Brain microvascular endothelial cell (primary cell): ENCODE measurements around the gene NSF.

Experiments used
- DNase-seq: peaks from one replicate; pipeline ENCODE4 v3.0.0-alpha.2; 2020
- H3K27ac ChIP-seq: fragments of 250-450 bp; sonication (Bioruptor Pico); 2 replicates; pipeline ENCODE4 v1.5.1; 2020; ENCODE audit warnings: mild to moderate bottlenecking, moderate library complexity
- H3K27me3 ChIP-seq: fragments of 250-450 bp; sonication (Bioruptor Pico); replicated peaks from 2 replicates; pipeline ENCODE4 v1.5.1; 2020; ENCODE audit warnings: mild to moderate bottlenecking
- H3K36me3 ChIP-seq: fragments of 250-450 bp; sonication (Bioruptor Pico); replicated peaks from 2 replicates; pipeline ENCODE4 v1.5.1; 2020; ENCODE audit warnings: mild to moderate bottlenecking
- H3K4me3 ChIP-seq: 2 replicates; pipeline ENCODE4 v1.5.1; 2011; ENCODE audit warnings: low read depth, mild to moderate bottlenecking, control low read depth, low read length, moderate library complexity
- in situ Hi-C: cut with HindIII; loops from 2 replicates; pipeline ENCODE4 v1.10.0; 2017; ENCODE audit warnings: low sequenced_read_pairs, low pct_ligation_motif_present
- TF ChIP-seq, protein P1 (sequence below): IDR thresholded peaks from 2 replicates; pipeline ENCODE4 v1.5.1; 2011; ENCODE audit warnings: low read depth, mild to moderate bottlenecking, moderate library complexity, low read length, control low read depth, inconsistent platforms; ENCODE audit errors: missing control alignments

Gene NSF

DNA sequence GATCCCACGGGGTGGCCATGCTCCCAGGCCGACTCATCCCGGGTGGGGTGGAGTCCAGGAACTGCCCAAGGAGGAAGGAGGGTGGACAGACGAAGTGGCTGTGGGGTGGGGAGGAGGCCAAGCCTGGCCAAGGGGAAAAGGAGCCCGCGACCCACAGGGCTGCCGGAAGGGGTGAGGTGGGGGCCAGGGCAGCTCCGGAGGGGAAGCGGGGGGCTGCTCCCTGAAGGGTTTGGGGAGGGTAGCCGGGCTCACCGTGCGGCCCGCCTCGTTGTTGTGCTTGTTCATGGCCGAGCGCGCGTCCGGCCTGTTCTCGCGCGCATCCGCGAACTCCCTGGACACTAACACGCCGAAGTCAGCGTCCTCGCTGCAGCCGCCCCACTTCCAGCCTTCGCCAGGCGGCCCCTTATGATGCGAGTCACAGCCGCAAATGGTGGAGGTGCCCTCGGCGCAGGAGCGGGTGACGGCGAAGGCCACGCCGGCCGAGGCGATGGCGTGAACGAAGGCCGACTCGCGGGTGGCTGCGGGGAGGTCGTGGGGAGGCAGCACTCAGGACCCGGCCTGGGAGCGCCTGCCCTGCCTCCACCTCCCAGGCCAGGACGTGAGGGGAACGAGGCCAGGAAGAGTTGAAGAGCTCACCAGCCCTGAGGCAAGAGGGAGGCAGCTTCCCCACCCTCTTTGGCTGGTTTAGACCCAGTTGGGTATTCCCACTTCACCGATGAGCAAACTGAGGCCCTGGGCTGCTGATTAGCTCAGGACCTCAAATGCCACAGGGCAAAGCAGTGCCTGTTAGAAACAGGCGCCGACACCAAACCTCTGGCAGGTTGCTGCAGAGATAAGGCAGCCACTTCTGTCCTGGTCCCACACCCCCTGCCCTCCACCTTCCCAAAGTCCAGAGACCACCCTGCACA is 179.3 kb downstream of the NSF start:
- no peaks in the 10 kb centered on the region for H3K27me3 ChIP-seq
- H3K4me3 ChIP-seq: peak overlapping the region; percentile 22
- TF ChIP-seq, protein P1, sequence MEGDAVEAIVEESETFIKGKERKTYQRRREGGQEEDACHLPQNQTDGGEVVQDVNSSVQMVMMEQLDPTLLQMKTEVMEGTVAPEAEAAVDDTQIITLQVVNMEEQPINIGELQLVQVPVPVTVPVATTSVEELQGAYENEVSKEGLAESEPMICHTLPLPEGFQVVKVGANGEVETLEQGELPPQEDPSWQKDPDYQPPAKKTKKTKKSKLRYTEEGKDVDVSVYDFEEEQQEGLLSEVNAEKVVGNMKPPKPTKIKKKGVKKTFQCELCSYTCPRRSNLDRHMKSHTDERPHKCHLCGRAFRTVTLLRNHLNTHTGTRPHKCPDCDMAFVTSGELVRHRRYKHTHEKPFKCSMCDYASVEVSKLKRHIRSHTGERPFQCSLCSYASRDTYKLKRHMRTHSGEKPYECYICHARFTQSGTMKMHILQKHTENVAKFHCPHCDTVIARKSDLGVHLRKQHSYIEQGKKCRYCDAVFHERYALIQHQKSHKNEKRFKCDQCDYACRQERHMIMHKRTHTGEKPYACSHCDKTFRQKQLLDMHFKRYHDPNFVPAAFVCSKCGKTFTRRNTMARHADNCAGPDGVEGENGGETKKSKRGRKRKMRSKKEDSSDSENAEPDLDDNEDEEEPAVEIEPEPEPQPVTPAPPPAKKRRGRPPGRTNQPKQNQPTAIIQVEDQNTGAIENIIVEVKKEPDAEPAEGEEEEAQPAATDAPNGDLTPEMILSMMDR: no peak
- in situ Hi-C loops: no loop called here
- DNase-seq: no peak
- H3K36me3 ChIP-seq: no peaks in the 10 kb centered on the region
- H3K27ac ChIP-seq: no peak overlapping the region

DNA sequence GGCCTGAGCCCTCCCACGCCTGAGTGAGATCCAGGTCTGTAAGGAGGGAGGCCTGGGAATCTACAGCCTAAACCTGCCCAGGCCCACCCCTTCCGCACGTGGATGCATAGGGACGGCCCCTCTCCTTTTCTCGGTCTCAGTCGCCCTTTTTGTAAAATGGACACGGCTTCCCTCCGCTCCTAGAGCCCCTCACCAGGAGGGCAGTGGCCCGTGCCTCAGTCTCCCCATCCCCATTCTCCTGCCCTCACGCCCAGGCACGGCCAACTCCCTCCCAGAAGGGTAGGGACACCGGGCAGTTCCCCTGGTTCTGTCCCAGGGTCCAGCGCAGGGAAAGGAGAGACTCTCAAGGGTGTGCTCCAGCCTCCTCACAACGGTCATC is 180.0 kb downstream of the NSF start:
- no peak overlapping the region for H3K4me3 ChIP-seq
- in situ Hi-C loops: no loop called here
- H3K27me3 ChIP-seq: no peaks in the 10 kb centered on the region
- H3K27ac ChIP-seq: no peak overlapping the region
- DNase-seq: no peak
- H3K36me3 ChIP-seq: no peaks in the 10 kb centered on the region
- TF ChIP-seq, protein P1: no peak

DNA sequence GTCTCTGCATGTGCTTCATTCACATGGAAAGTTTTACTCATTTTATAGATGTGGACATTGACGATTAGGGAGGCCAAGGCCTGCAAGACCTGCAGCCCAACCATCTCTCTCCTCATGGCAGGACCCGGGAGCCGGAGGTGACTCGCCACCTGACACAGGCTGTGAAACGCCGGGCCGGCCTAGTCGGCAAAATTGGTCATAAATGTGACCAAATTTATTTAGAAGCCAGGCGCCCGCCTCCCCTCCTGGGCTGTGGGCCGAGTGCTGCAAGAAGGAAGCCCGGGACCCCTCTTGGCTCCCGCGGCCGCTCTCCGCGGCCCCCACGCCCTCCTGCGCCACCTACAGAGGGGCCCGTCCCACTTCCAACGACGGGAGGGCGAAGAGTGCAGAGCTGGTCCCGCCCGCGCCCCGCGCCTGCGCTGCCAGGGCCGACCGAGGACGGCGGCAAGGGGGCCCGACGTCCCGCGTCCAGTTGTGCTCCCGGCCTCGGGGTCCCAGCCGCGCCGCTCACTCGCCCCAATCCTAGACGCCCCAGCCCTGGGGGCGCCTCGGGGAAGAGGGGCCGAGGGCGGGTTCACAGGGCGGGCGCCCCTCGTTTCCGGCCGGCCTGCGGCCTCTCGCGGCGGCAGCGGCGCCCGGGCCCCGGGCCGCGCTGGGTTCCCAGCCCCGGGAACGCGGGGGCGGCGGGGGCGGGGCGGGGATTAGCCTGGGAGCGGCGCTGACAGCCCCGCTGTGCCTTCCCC is 180.5 kb downstream of the NSF start:
- Histone ChIP-seq H3K27ac (no peak overlapping the region), H3K36me3 (no peaks in the 10 kb centered on the region), H3K27me3 (no peaks in the 10 kb centered on the region), H3K4me3 (peak overlapping the region; percentile 43)
- DNase-seq: no peak
- TF ChIP-seq, protein P1: no peak
- in situ Hi-C loops: no loop called here

DNA sequence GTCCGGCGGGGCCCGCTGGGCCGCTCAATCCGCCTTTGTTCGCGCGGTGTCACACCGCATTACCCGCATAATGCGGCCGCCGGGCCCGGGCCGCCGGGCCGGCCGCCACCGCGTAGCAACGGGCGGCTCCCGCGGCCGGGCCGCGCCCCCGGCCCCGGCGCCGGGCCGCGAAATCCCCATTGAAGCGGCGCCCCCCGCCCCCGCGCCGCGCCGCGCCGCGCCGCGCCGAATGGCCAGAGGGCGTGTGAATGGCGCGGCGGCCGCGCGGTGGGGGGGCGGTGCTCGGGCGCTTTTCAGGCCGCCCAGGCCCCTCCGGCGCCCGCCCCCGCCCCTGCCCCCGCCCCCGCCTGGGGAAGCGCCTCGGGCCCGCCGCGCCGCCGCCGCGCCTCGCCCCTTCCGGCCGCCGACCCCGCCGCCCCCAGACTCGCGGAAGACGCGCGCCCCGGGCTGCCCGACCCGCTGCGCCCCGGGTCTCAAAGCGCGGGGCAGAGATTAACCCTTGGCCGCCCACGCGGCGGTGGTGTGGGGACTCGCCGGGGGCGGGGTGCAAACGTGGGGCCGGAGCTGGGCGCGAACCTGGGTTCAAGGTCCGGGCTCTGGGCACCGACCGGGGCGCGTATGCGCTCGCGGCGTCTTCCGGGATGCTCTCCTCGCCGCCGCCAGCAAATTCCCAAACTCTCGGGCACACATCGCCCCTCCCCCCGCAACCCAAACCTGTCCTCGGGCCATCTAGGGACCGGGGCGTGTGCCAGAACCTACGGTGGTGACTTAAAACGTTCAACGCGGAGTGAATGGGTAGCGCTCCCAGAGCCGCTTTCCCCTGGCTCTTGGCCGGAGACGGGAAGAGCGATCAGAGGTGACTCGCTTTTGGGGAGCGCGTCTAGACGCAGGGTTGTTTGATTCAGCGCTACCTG is 181.3 kb downstream of the NSF start:
- in situ Hi-C loops: no loop called here
- no peak overlapping the region for H3K27ac ChIP-seq
- TF ChIP-seq, protein P1: no peak
- H3K4me3 ChIP-seq: peak overlapping the region; percentile 46
- no peaks in the 10 kb centered on the region for H3K27me3 ChIP-seq
- no peaks in the 10 kb centered on the region for H3K36me3 ChIP-seq
- no peak for DNase-seq

DNA sequence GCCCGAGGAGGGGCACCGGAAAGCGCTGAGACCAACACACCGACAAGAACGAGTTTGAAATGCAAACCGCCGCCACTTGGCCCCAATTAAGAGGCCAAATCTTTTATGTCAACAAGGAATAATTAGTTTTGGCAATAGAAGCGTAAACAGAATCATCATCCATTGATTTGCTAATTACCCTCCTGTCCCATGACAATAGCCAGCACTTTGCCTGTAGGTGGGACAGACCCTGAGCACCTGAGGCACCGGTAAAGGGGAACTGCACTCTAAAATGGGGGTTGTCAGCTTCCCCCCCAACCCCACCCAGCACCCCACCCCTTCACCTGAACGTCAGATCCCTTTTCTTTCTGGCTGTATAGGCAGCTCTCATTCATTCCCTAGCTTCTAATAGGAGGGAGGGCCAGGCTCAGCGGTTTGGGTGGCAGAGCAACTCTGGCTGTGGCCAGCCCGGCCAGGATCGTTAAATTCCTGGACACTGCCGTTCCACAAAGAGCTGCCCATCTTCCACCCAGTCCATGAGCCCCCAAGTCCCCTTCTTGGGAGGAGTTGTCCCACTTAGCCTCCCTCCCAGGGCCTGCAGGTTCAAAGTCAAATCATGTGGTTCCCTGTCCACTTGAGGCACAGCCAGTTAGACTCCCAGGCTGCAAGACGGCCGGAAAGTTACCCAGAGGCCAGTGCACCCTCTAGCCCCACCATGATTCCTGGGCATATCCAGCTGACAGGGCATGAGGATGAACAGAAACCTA is 182.2 kb downstream of the NSF start:
- in situ Hi-C loops: no loop called here
- no peak for DNase-seq
- TF ChIP-seq, protein P1: no peak
- Histone ChIP-seq H3K4me3 (peak overlapping the region; percentile 46), H3K27me3 (peaks cover 2% of the 10 kb centered on the region), H3K27ac (no peak overlapping the region), H3K36me3 (no peaks in the 10 kb centered on the region)
